GM23338 (cell line): ENCODE results near the gene CNTNAP2. TPM values are rescaled to one million over a fixed set of nuclear protein-coding genes. Genes with fewer than 3 reads are reported as not detected.

ENCODE experiments used
- ATAC-seq: fragments of 200-7000 bp; cut with Tn5 transposase; 3 replicates; pipeline ENCODE4 v1.9.1; 2020
- DNase-seq: peaks from one replicate; pipeline ENCODE4 v3.0.0-alpha.2; 2015; ENCODE audit warnings: low spot score
- H2AFZ ChIP-seq: fragments of 200-600 bp; sonication (generic); 2 replicates; pipeline ENCODE4 v1.8.0; 2016; ENCODE audit warnings: antibody characterized with exemption, mild to moderate bottlenecking, moderate library complexity
- H3F3A ChIP-seq: fragments of 200-600 bp; sonication (generic); replicated peaks from 2 replicates; pipeline ENCODE4 v1.8.0; 2017; ENCODE audit warnings: antibody characterized with exemption, mixed run types, low read depth
- H3K27ac ChIP-seq: fragments of 200-600 bp; sonication (generic); 2 replicates; pipeline ENCODE4 v1.6.1; 2016; ENCODE audit warnings: low read depth
- H3K27me3 ChIP-seq: fragments of 200-600 bp; sonication (generic); 2 replicates; pipeline ENCODE4 v1.8.0; 2016; ENCODE audit warnings: mild to moderate bottlenecking, mixed run types, moderate library complexity; ENCODE audit not compliant: insufficient read depth
- H3K36me3 ChIP-seq: fragments of 200-600 bp; sonication (generic); 2 replicates; pipeline ENCODE4 v1.8.0; 2016; ENCODE audit warnings: mild to moderate bottlenecking; ENCODE audit not compliant: insufficient read depth
- H3K4me1 ChIP-seq: fragments of 200-600 bp; sonication (generic); 2 replicates; pipeline ENCODE4 v1.8.0; 2016; ENCODE audit warnings: mild to moderate bottlenecking, moderate library complexity; ENCODE audit not compliant: insufficient read depth
- H3K4me2 ChIP-seq: fragments of 200-600 bp; sonication (generic); 2 replicates; pipeline ENCODE4 v1.7.1; 2017; ENCODE audit warnings: mixed run types
- H3K4me3 ChIP-seq: fragments of 200-600 bp; sonication (generic); 2 replicates; pipeline ENCODE4 v1.6.1; 2016; ENCODE audit warnings: mixed run types
- H3K79me2 ChIP-seq: fragments of 200-600 bp; sonication (generic); replicated peaks from 2 replicates; pipeline ENCODE4 v1.8.0; 2017; ENCODE audit warnings: mild to moderate bottlenecking; ENCODE audit not compliant: insufficient read depth
- H3K9me2 ChIP-seq: fragments of 200-600 bp; sonication (generic); 2 replicates; pipeline ENCODE4 v1.8.0; 2017; ENCODE audit not compliant: insufficient read depth
- H4K20me1 ChIP-seq: fragments of 200-600 bp; sonication (generic); replicated peaks from 2 replicates; pipeline ENCODE4 v1.8.0; 2017; ENCODE audit warnings: mild to moderate bottlenecking; ENCODE audit not compliant: insufficient read depth
- H3K27ac Mint-ChIP-seq: 2 replicates; pipeline ENCODE4 v1.8.0; 2020; ENCODE audit warnings: inconsistent platforms, mild to moderate bottlenecking, moderate library complexity, mixed read lengths
- H3K27me3 Mint-ChIP-seq: 3 replicates; pipeline ENCODE4 v1.8.0; 2022; ENCODE audit warnings: low read depth, mild to moderate bottlenecking, moderate library complexity, mixed read lengths, inconsistent platforms; ENCODE audit not compliant: insufficient read depth, poor library complexity
- H3K36me3 Mint-ChIP-seq: 3 replicates; pipeline ENCODE4 v1.8.0; 2021; ENCODE audit warnings: low read depth, mild to moderate bottlenecking, inconsistent platforms, moderate library complexity, mixed read lengths
- H3K4me1 Mint-ChIP-seq: 3 replicates; pipeline ENCODE4 v1.8.0; 2020; ENCODE audit warnings: mild to moderate bottlenecking, inconsistent platforms, mixed read lengths
- H3K4me3 Mint-ChIP-seq: 3 replicates; pipeline ENCODE4 v1.8.0; 2021; ENCODE audit warnings: moderate library complexity, mild to moderate bottlenecking, inconsistent platforms, mixed read lengths
- H3K9me3 Mint-ChIP-seq: 3 replicates; pipeline ENCODE4 v1.8.0; 2020; ENCODE audit warnings: moderate library complexity, mild to moderate bottlenecking, inconsistent platforms, mixed read lengths
- CREB1 ChIP-seq: fragments of 250-450 bp; sonication (Bioruptor Pico); IDR thresholded peaks from 2 replicates; pipeline ENCODE4 v1.5.0; 2020; ENCODE audit warnings: low read depth, mild to moderate bottlenecking, moderate library complexity
- CTCF ChIP-seq, 2 experiments: fragments of 200-600 bp in 1 of 2; sonication (generic) in 1 of 2; conservative IDR thresholded peaks; 2 replicates each; pipeline versions ENCODE4 v1.5.1 to v1.6.1; 2016 to 2017; ENCODE audit warnings: antibody characterized with exemption in 2 of 2, low read depth in 2 of 2, mild to moderate bottlenecking in 2 of 2, moderate library complexity in 1 of 2
- ETS1 ChIP-seq: IDR thresholded peaks from 2 replicates; pipeline ENCODE4 v1.6.1; 2016; ENCODE audit warnings: antibody characterized with exemption
- EZH2 ChIP-seq: fragments of 200-600 bp; sonication (generic); IDR thresholded peaks from one replicate; pipeline ENCODE4 v1.8.0; 2017; ENCODE audit warnings: antibody characterized with exemption, mild to moderate bottlenecking, low read depth; ENCODE audit not compliant: unreplicated experiment
- EZH2phosphoT487 ChIP-seq: fragments of 200-600 bp; sonication (generic); IDR thresholded peaks from one replicate; pipeline ENCODE4 v1.8.1; 2018; ENCODE audit warnings: antibody characterized with exemption; ENCODE audit not compliant: unreplicated experiment
- JUNB ChIP-seq: IDR thresholded peaks from one replicate; pipeline ENCODE4 v1.6.1; 2016; ENCODE audit warnings: antibody characterized with exemption; ENCODE audit not compliant: unreplicated experiment
- NANOG ChIP-seq: IDR thresholded peaks from 2 replicates; pipeline ENCODE4 v1.6.1; 2016; ENCODE audit warnings: antibody characterized with exemption, borderline replicate concordance
- POLR2AphosphoS5 ChIP-seq: IDR thresholded peaks from 2 replicates; pipeline ENCODE4 v1.6.1; 2016; ENCODE audit warnings: antibody characterized with exemption, low read depth
- REST ChIP-seq: IDR thresholded peaks from one replicate; pipeline ENCODE4 v1.6.1; 2018; ENCODE audit warnings: antibody characterized with exemption; ENCODE audit not compliant: unreplicated experiment
- STAT1 ChIP-seq: IDR thresholded peaks from one replicate; pipeline ENCODE4 v1.6.1; 2016; ENCODE audit warnings: antibody characterized with exemption; ENCODE audit not compliant: unreplicated experiment
- ZNF114 ChIP-seq: fragments of 250-450 bp; sonication (Bioruptor Pico); IDR thresholded peaks from 2 replicates; pipeline ENCODE4 v1.5.0; 2020; ENCODE audit warnings: mild to moderate bottlenecking, moderate library complexity
- ZNF331 ChIP-seq: fragments of 250-450 bp; sonication (Bioruptor Pico); IDR thresholded peaks from 2 replicates; pipeline ENCODE4 v1.5.0; 2020; ENCODE audit warnings: low read depth, mild to moderate bottlenecking, moderate library complexity
- ZNF462 ChIP-seq: fragments of 250-450 bp; sonication (Bioruptor Pico); IDR thresholded peaks from 2 replicates; pipeline ENCODE4 v1.5.0; 2020; ENCODE audit warnings: mild to moderate bottlenecking, moderate library complexity
- polyA plus RNA-seq: library from polyadenylated mRNA; unstranded; fragments of >200 nt; fragmentation: Nextera tagmentation; extraction: Ambion mirVana; gene quantifications from 2 replicates; pipeline ENCODE4 v1.2.1, GENCODE V29; 2016
- total RNA-seq: library from RNA; depleted of rRNA; stranded (reverse); fragments of >200 nt; shearing (Covaris generic); gene quantifications from 2 replicates; pipeline ENCODE4 v1.2.3, GENCODE V29; 2014

The CNTNAP2 gene
- total and polyA plus RNA-seq, 2 experiments from 2014 or later = 38.2 to 61.3 TPM

GRCh38 chr7:148083448-148083847 is 1966.8 kb downstream of the CNTNAP2 start:
- no peaks in the 10 kb centered on the region for H3K9me2 ChIP-seq
- H4K20me1 ChIP-seq = no peaks in the 10 kb centered on the region
- peaks cover 3% of the 10 kb centered on the region; the same call in 1 of the 3 replicates for H3K4me1 Mint-ChIP-seq
- H3K36me3 Mint-ChIP-seq = peaks cover 14% of the 10 kb centered on the region
- H3K9me3 Mint-ChIP-seq = peaks cover 38% of the 10 kb centered on the region
- no peaks in the 10 kb centered on the region for H3K79me2 ChIP-seq
- no peak overlapping the region for H3K4me3 ChIP-seq
- no peak overlapping the region for H3K4me2 ChIP-seq
- TF ChIP-seq ETS1 = no peak
- no peak for TF ChIP-seq POLR2AphosphoS5
- no peak for TF ChIP-seq ZNF462 (CRISPR knock-in tag)
- TF ChIP-seq EZH2phosphoT487 = no peak
- no peak for TF ChIP-seq JUNB
- TF ChIP-seq NANOG = no peak
- TF ChIP-seq EZH2 = no peak
- no peak for TF ChIP-seq CTCF (conservative IDR thresholded peaks at IDR 0.05; ENCODE audit: low read depth in 2 of 2)
- TF ChIP-seq REST = no peak
- no peak for TF ChIP-seq STAT1
- TF ChIP-seq ZNF114 (CRISPR knock-in tag) = no peak
- TF ChIP-seq ZNF331 (CRISPR knock-in tag) = no peak
- no peak for TF ChIP-seq CREB1 (CRISPR knock-in tag)
- peaks cover 1% of the 10 kb centered on the region for H3K27me3 Mint-ChIP-seq
- DNase-seq (no peak), ATAC-seq (no peak)
- no peak overlapping the region for H2AFZ ChIP-seq
- no peaks in the 10 kb centered on the region for H3F3A ChIP-seq
- H3K27me3 ChIP-seq = no peaks in the 10 kb centered on the region
- no peak overlapping the region for H3K27ac Mint-ChIP-seq
- H3K4me1 ChIP-seq = no peaks in the 10 kb centered on the region
- H3K27ac ChIP-seq = no peak overlapping the region
- H3K36me3 ChIP-seq = no peaks in the 10 kb centered on the region
- H3K4me3 Mint-ChIP-seq = no peak overlapping the region
